Measurements from ENCODE around the gene TAF6L.
A peak's percentile ranks its signal among the peaks of the same experiment; 100 is the strongest.
"Not testable (repeated sequence)": the region's sequence is repeated elsewhere in the genome, so short reads cannot be mapped to it uniquely, and the experiment has no call there.

TAF6L gene

DNA sequence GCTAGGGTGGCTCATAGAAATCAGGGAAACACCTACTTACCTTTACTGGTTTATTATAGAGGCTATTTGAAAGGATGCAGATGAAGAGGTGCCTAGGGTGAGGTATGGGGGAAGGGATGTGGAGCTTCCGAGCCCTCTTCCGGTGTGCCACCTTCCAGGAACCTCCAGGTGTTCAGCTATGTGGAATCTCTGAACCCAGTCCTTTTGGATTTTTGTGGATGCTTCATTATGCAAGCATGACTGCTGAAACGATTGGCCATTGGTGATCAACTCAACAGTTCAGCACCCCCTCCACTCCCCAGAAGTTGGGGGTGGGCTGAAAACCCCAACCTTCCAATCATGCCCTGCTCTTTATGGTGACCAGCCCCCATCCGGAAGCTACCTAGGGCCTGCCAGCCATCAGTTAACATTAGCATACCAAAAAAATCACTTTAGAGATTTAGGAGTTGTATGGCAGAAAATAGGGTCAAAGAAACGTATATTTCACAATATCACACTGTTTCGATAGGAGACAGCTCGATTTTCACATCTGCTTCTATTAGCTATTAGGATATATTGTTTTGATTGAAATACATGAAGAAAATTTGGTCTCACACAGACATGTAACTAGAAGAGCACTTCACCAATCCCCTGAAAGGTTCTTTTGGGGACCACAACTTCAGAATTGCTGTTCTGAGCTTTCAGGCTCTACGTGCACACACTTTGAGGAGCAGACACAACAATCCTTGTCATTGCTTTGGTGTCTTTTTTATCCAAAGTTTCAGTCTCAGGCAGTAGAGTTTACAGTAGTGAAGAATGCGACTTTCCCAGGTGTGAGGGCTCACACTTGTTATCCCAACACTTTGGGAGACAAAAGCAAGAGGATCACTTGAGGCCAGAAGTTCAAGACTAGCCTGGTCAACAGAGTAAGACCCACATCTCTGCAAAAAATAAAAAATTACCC is 13.1 kb upstream of the TAF6L start:
- no peak for DNase-seq

DNA sequence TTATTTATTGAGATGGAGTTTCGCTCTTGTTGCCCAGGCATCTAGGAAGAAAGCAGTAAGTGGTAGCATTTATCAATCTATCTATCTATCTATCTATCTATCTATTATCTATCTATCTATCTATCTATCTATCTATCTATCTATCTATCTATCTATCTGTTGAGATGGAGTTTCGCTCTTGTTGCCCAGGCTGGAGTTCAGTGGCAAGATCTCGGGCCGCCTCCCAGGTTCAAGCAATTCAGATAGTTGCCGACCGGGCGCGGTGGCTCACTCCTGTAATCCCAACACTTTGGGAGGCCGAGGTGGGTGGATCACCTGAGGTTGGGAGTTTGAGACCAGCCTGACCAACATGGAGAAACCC is 10.3 kb upstream of the TAF6L start:
- DNase-seq, result not testable (repeated sequence)

GRCh38 chr11:62770778-62771143 is 435 bp upstream of the TAF6L start:
- no peak for DNase-seq

- DNase-seq, result no peak
These were observed 3.2 kb downstream of the TAF6L start for GRCh38 chr11:62774407-62774806.

GRCh38 chr11:62775646-62776045 is 4.5 kb downstream of the TAF6L start:
- DNase-seq, result no peak

DNA sequence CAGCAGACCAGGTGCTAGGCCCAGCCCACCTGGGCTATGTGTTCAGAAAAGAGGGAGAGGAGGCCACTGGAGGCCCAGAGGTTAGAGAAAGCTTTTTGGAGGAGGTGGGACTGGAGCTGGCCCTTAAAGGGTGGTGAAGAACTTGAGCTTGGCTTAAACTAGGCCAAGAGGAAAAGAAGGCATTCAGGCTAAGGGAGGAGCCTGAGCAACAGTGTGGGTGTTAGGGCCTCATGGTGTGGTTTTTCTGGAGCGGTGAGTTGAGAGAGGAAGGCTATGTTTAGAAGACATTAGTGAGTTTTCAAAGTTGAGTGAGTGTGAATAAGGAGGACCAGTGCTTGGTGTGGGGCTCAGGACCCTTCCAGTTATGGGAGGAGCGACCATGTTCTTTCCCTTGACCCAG is 6.2 kb downstream of the TAF6L start:
- DNase-seq, result no peak

GRCh38 chr11:62778441-62778840 is 7.2 kb downstream of the TAF6L start:
- DNase-seq, result no peak

DNA sequence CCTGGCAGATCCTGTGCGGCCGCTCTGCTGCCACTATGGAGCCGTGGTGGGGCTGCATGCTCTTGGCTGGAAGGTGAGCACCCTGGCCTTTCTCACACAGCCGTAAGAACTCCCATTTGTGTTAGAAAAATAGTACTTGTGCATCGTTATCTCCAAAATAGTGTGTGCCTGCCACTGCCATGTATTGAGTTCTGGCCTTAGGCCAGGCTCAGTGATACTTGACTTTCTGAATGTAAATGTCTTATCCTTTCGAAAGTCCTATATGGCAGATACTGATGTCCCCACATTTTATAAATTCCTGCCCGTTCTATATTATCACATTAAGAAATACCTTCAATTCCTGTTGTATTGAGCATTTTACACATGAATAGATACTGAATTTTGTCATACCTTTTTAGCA is 11.6 kb downstream of the TAF6L start:
- DNase-seq, result no peak

- DNase-seq, result peak; percentile 76
These were observed 15.3 kb downstream of the TAF6L start for GRCh38 chr11:62786318-62787004.

DNA sequence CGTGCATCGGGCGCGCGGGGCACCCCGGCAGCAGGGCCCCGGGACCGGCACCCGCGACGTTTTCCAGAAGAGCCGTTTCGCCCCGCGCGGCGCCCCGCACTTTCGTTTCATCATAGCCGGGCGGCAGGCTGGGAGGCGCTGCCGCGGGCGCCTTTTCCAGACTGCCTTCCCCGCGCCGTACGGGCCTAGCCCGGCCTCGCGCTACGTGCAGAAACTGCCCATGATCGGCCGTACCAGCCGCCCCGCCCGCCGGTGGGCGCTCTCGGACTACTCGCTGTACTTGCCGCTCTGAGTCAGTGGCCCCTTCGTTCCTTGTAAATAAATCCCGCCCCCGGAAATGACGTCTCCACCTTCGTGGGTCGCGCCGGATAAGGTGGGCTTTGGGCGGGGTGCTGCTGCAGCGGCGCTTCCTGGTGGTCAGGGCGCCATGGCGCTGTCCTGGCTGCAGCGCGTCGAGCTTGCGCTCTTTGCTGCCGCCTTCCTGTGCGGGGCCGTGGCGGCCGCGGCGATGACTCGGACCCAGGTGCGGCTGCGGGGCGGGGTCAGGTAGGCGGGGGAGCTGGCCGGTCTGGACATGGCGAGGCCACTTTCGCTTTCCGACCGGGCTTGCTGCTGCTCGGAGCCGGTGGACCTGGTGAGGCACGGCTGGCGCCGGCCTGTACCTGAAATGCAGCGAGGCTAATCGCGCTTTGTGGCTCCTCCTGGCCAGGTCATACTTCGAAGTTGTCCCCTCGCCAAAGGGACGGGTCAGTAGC is 16.0 kb downstream of the TAF6L start, which contains the start of gene TMEM179B:
TSS of gene TMEM179B (plus strand) at position 398 of the 755 bp plus-strand sequence. CDS start at position 428, 30 bp downstream.
- peak; percentile 97 for DNase-seq

GRCh38 chr11:62788991-62789390 is 17.8 kb downstream of the TAF6L start:
- peak; percentile 0 for DNase-seq

GRCh38 chr11:62789576-62789975 is 18.4 kb downstream of the TAF6L start:
- DNase-seq, result no peak

- peak; percentile 72 for DNase-seq
These were observed 20.5 kb downstream of the TAF6L start, which contains the start of gene TMEM223 for GRCh38 chr11:62791501-62792201. TSS of gene TMEM223 (minus strand) at chr11:62792006. CDS start at chr11:62791994, 12 bp downstream.

DNA sequence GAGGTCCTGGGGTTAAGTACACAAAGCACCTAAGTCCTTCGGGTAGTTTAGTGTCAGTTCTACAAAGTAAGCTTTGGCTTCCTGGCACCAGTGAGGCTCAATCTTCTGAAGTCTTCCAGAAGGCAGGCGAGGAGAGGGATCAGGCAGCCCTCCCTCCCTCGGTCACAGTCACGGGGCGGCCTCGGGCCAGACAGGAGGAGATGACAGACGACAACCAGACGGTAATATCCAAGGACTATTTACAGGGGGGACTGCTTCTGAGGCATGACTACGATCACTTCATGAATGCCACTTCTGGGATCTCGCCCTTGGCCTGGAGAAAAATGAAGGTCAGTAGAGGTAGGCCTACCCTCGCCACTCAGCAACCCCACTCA is 21.0 kb downstream of the TAF6L start:
- DNase-seq, result no peak

DNA sequence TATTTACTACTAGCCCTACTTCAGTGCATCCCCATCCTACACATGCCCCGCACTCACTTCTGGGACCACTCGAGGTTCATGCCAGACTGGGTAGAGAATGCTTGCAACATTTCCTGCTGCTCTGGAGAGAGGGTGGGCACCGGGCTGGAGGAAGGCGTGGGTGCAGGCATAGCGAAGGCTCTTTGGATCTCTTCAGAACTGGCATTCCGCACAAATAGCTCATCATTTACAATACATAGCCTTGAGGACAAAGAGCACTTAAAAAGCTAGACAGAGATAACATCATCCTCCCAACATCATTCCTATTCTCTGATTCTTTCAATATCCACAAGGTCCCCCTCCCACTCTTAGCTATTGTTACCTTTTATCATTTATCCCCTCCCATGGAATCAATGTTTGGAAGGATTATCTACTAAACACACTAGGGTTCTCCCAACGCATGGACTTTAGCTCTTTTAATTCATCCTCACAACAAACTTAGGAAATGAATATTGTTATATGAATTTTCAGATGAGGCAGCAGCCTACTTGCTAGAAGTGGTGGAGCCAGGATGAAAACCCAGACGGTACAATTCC is 23.1 kb downstream of the TAF6L start:
- DNase-seq, result no peak

- DNase-seq, result no peak
These were observed 25.1 kb downstream of the TAF6L start for GRCh38 chr11:62796281-62796680.

DNA sequence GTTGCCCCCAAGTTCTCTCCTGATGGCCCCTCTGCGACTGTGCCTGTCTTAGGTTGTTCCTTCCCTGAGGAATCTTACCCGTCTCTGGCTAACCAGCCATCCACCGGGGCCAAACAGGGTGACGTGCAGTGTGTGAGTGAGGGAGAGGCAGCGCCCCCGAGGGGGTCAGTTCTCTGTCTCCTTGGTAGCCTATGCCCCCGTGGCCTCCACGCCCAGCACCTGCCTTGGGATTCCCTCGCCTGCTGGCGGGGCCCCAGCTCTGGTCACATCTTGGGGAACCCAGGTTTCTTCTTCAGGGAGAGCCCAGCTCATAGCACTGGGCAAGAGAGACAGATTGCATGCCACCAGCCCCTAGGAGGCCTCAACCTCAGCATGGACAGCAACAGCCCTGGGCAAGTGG is 28.3 kb downstream of the TAF6L start:
- no peak for DNase-seq

DNA sequence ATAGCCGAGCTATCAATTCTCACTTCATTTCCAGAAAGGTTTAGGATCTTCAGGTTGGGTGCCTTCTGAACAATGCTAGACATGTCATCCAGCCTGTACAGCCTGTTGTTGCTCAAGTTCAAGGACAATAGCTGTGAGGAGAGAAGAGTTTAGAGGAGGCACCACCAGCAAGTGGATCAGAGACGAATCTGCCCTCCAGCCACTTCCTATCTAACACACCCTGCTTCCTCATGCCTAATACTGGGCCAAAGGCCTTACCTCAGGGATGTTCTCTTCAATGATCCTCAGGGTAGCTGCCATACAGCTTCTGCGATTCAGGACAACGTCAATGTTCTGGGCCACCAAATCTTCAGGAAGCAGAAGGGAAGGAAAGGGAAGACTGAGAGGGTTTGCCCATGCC is 29.9 kb downstream of the TAF6L start:
- no peak for DNase-seq

GRCh38 chr11:62804310-62805075 is 33.3 kb downstream of the TAF6L start:
- DNase-seq, result peak; percentile 34

GRCh38 chr11:62805076-62805892 is 34.1 kb downstream of the TAF6L start, which contains the start of gene NXF1:
TSS of gene NXF1 (minus strand) at chr11:62805440. CDS start at chr11:62805356, 84 bp downstream.
- DNase-seq, result peak; percentile 90
